IMR-90 (cell line): ENCODE data around the gene LENEP.
"Not testable (repeated sequence)": the region's sequence is repeated elsewhere in the genome, so short reads cannot be mapped to it uniquely, and the experiment has no call there.

Experiments
- BHLHE40 ChIP-seq: fragments of 150-350 bp; IDR thresholded peaks from 2 replicates; pipeline ENCODE4 v1.6.1; 2016; ENCODE audit warnings: mild to moderate bottlenecking, low read depth, low read length
- CTCF ChIP-seq: conservative IDR thresholded peaks from 2 replicates; pipeline ENCODE4 v1.5.1; 2012; ENCODE audit warnings: mild to moderate bottlenecking, low read depth, low read length, improper control_type of control experiment
- ELK1 ChIP-seq: fragments of 150-350 bp; IDR thresholded peaks from 2 replicates; pipeline ENCODE4 v1.6.1; 2016; ENCODE audit warnings: low read depth, mild to moderate bottlenecking, low read length, moderate library complexity, borderline replicate concordance
- FOS ChIP-seq: fragments of 150-350 bp; IDR thresholded peaks from 2 replicates; pipeline ENCODE4 v1.6.1; 2016; ENCODE audit warnings: low read depth, low read length
- MAFK ChIP-seq: IDR thresholded peaks from 2 replicates; pipeline ENCODE4 v1.6.1; 2012; ENCODE audit warnings: low read depth, low read length, improper control_type of control experiment
- MAZ ChIP-seq: IDR thresholded peaks from 2 replicates; pipeline ENCODE4 v1.6.1; 2012; ENCODE audit warnings: low read depth, mild to moderate bottlenecking, low read length, improper control_type of control experiment, moderate library complexity, borderline replicate concordance
- MXI1 ChIP-seq: IDR thresholded peaks from 2 replicates; pipeline ENCODE4 v1.6.1; 2012; ENCODE audit warnings: low read depth, mild to moderate bottlenecking, low read length, moderate library complexity, borderline replicate concordance
- POLR2A ChIP-seq: IDR thresholded peaks from 2 replicates; pipeline ENCODE4 v1.6.1; 2012; ENCODE audit warnings: mild to moderate bottlenecking, low read depth, low read length
- RAD21 ChIP-seq: IDR thresholded peaks from 2 replicates; pipeline ENCODE4 v1.6.1; 2012; ENCODE audit warnings: low read length, improper control_type of control experiment
- RCOR1 ChIP-seq: IDR thresholded peaks from 2 replicates; pipeline ENCODE4 v1.6.1; 2012; ENCODE audit warnings: mild to moderate bottlenecking, low read length, improper control_type of control experiment; ENCODE audit not compliant: insufficient replicate concordance
- RFX5 ChIP-seq: IDR thresholded peaks from 2 replicates; pipeline ENCODE4 v1.8.0; 2012; ENCODE audit warnings: low read depth, mild to moderate bottlenecking, low read length, moderate library complexity
- SMC3 ChIP-seq: fragments of 150-350 bp; IDR thresholded peaks from 2 replicates; pipeline ENCODE4 v1.6.1; 2016; ENCODE audit warnings: low read depth, mild to moderate bottlenecking, antibody characterized with exemption, low read length, moderate library complexity
- USF2 ChIP-seq: fragments of 150-350 bp; IDR thresholded peaks from 2 replicates; pipeline ENCODE4 v1.6.1; 2017; ENCODE audit warnings: mild to moderate bottlenecking, antibody characterized with exemption, low read length, low read depth

GRCh38 chr1:154977762-154978161 lies 15.6 kb upstream of the LENEP start:
- not testable (repeated sequence) for TF ChIP-seq CTCF, POLR2A, RAD21, MAZ, SMC3, MAFK, FOS, RFX5, RCOR1, BHLHE40, USF2, MXI1, ELK1
